T-helper 1 cell (primary cell): Measurements from ENCODE around the gene CDH23.

Experiments used
- DNase-seq, 5 donors: peaks; one replicate each; pipeline ENCODE4 v3.0.0-alpha.2; 2012 to 2020

CDH23 gene

GRCh38 chr10:71442000-71442399 is 45.3 kb downstream of the CDH23 start:
- no peak for DNase-seq

GRCh38 chr10:71442859-71443570 is 46.3 kb downstream of the CDH23 start:
- DNase-seq = no peak

- DNase-seq = no peak
Observed at GRCh38 chr10:71443676-71444075, 47.0 kb downstream of the CDH23 start.

- no peak for DNase-seq
Observed at GRCh38 chr10:71444284-71445054, 47.7 kb downstream of the CDH23 start.

- DNase-seq = no peak
Observed at GRCh38 chr10:71447676-71448075, 51.0 kb downstream of the CDH23 start.

GRCh38 chr10:71448146-71448545 is 51.4 kb downstream of the CDH23 start:
- no peak for DNase-seq

- DNase-seq = no peak
Observed at GRCh38 chr10:71449026-71449425, 52.3 kb downstream of the CDH23 start.

- DNase-seq = no peak
Observed at GRCh38 chr10:71451754-71452153, 55.0 kb downstream of the CDH23 start.

- no peak for DNase-seq
Observed at GRCh38 chr10:71453186-71453585, 56.5 kb downstream of the CDH23 start.

- DNase-seq = no peak
Observed at GRCh38 chr10:71454347-71454746, 57.6 kb downstream of the CDH23 start.

GRCh38 chr10:71455035-71455434 is 58.3 kb downstream of the CDH23 start:
- no peak for DNase-seq

GRCh38 chr10:71456631-71457030 is 59.9 kb downstream of the CDH23 start:
- no peak for DNase-seq

GRCh38 chr10:71457908-71458307 is 61.2 kb downstream of the CDH23 start:
- DNase-seq = no peak

- DNase-seq = no peak
Observed at GRCh38 chr10:71458387-71458786, 61.7 kb downstream of the CDH23 start.

- DNase-seq = no peak
Observed at GRCh38 chr10:71459513-71459912, 62.8 kb downstream of the CDH23 start.

- no peak for DNase-seq
Observed at GRCh38 chr10:71460615-71461014, 63.9 kb downstream of the CDH23 start.

GRCh38 chr10:71461457-71461856 is 64.7 kb downstream of the CDH23 start:
- no peak for DNase-seq

- no peak for DNase-seq
Observed at GRCh38 chr10:71462062-71462935, 65.6 kb downstream of the CDH23 start.

- no peak for DNase-seq
Observed at GRCh38 chr10:71463111-71463510, 66.4 kb downstream of the CDH23 start.

GRCh38 chr10:71465551-71466252 is 69.0 kb downstream of the CDH23 start:
- DNase-seq = no peak

GRCh38 chr10:71466330-71466729 is 69.6 kb downstream of the CDH23 start:
- DNase-seq = no peak

- no peak for DNase-seq
Observed at GRCh38 chr10:71467161-71467560, 70.4 kb downstream of the CDH23 start.
